Neuronal stem cell (in vitro differentiated cells): ENCODE results near the gene CTNND2.

Source experiments
- DNase-seq: peaks from one replicate; pipeline ENCODE4 v3.0.0-alpha.2; 2013; ENCODE audit warnings: low spot score
- H2AFZ ChIP-seq: one replicate; pipeline ENCODE4 v1.6.1; 2013; ENCODE audit warnings: mild to moderate bottlenecking, low read length, inconsistent platforms
- H2AK5ac ChIP-seq: 2 replicates; pipeline ENCODE4 v1.6.1; 2013; ENCODE audit warnings: low read depth, mild to moderate bottlenecking, inconsistent platforms, low read length, moderate library complexity, mixed read lengths
- H2BK120ac ChIP-seq: 2 replicates; pipeline ENCODE4 v1.6.1; 2013; ENCODE audit warnings: low read depth, mild to moderate bottlenecking, inconsistent platforms, low read length, moderate library complexity, mixed read lengths
- H2BK12ac ChIP-seq: one replicate; pipeline ENCODE4 v1.6.1; 2013; ENCODE audit warnings: low read length, inconsistent platforms
- H2BK15ac ChIP-seq: 2 replicates; pipeline ENCODE4 v1.6.1; 2013; ENCODE audit warnings: mild to moderate bottlenecking, low read length, inconsistent platforms, mixed read lengths
- H2BK5ac ChIP-seq: one replicate; pipeline ENCODE4 v1.6.1; 2013; ENCODE audit warnings: inconsistent platforms, mild to moderate bottlenecking, low read length, moderate library complexity
- H3K14ac ChIP-seq: one replicate; pipeline ENCODE4 v1.6.1; 2013; ENCODE audit warnings: low read length, inconsistent platforms
- H3K18ac ChIP-seq: 2 replicates; pipeline ENCODE4 v1.6.1; 2013; ENCODE audit warnings: low read length, inconsistent platforms
- H3K23ac ChIP-seq: 2 replicates; pipeline ENCODE4 v1.6.1; 2013; ENCODE audit warnings: low read depth, mild to moderate bottlenecking, mixed read lengths, low read length, inconsistent platforms; ENCODE audit not compliant: poor library complexity
- H3K27ac ChIP-seq: replicated peaks from 3 replicates; pipeline ENCODE4 v1.5.1; 2013; ENCODE audit warnings: low read length, inconsistent platforms
- H3K27me3 ChIP-seq, 3 experiments: 2 replicates each; pipeline ENCODE4 v1.6.1; 2013; ENCODE audit warnings: low read length in 3 of 3, mild to moderate bottlenecking in 2 of 3, inconsistent platforms in 1 of 3, low read depth in 1 of 3, mixed read lengths in 1 of 3, moderate library complexity in 1 of 3; ENCODE audit not compliant: control insufficient read depth in 3 of 3, insufficient read depth in 3 of 3
- H3K36me3 ChIP-seq, 2 donors: replicated peaks in 1 of 2; 2 replicates each; pipeline ENCODE4 v1.6.1; 2013; ENCODE audit warnings: low read length in 2 of 2; ENCODE audit not compliant: control insufficient read depth in 2 of 2, insufficient read depth in 2 of 2
- H3K4ac ChIP-seq: 2 replicates; pipeline ENCODE4 v1.6.1; 2013; ENCODE audit warnings: inconsistent platforms, mild to moderate bottlenecking, low read length, moderate library complexity
- H3K4me1 ChIP-seq, 2 donors: 1 replicate in 1 of 2; 2 replicates in 1 of 2; pipeline ENCODE4 v1.6.1; 2013; ENCODE audit warnings: low read length in 2 of 2, low read depth in 1 of 2; ENCODE audit not compliant: control insufficient read depth in 2 of 2, insufficient read depth in 1 of 2
- H3K4me2 ChIP-seq: one replicate; pipeline ENCODE4 v1.6.1; 2013; ENCODE audit warnings: mild to moderate bottlenecking, low read length, inconsistent platforms; ENCODE audit not compliant: insufficient read depth, poor library complexity, severe bottlenecking
- H3K4me3 ChIP-seq, 2 donors: 2 replicates each; pipeline ENCODE4 v1.5.1; 2013; ENCODE audit warnings: low read length in 2 of 2, mild to moderate bottlenecking in 2 of 2, inconsistent platforms in 1 of 2, moderate library complexity in 1 of 2
- H3K79me1 ChIP-seq: one replicate; pipeline ENCODE4 v1.6.1; 2013; ENCODE audit warnings: low read depth, mild to moderate bottlenecking, inconsistent platforms, low read length, moderate library complexity
- H3K9ac ChIP-seq: one replicate; pipeline ENCODE4 v1.6.1; 2013; ENCODE audit warnings: mild to moderate bottlenecking, low read depth, low read length, inconsistent platforms; ENCODE audit not compliant: poor library complexity
- H3K9me3 ChIP-seq, 2 donors: replicated peaks in 1 of 2; 2 replicates each; pipeline versions ENCODE3 to v1.6.1; 2013; ENCODE audit warnings: low read length in 2 of 2, mild to moderate bottlenecking in 2 of 2, inconsistent platforms in 1 of 2, low read depth in 1 of 2, mixed read lengths in 1 of 2, moderate library complexity in 1 of 2; ENCODE audit not compliant: control insufficient read depth in 2 of 2, insufficient read depth in 1 of 2
- H4K8ac ChIP-seq: one replicate; pipeline ENCODE4 v1.6.1; 2013; ENCODE audit warnings: low read depth, mild to moderate bottlenecking, inconsistent platforms, low read length, moderate library complexity
- H4K91ac ChIP-seq: one replicate; pipeline ENCODE4 v1.6.1; 2013; ENCODE audit warnings: low read length, low read depth, mild to moderate bottlenecking, inconsistent platforms; ENCODE audit not compliant: poor library complexity
- WGBS, 2 donors: extraction: QIAGEN DNeasy Blood & Tissue Kit; methylation state at CpG; one replicate each; pipeline ENCODE4 v1.1.7; 2013; ENCODE audit warnings: missing lambda C conversion rate in 2 of 2, mixed read lengths in 1 of 2; ENCODE audit not compliant: insufficient read length in 2 of 2, insufficient replicate concordance in 1 of 2; ENCODE audit errors: extremely low coverage in 2 of 2; 5-methylcytosine and 5-hydroxymethylcytosine counted together

Gene CTNND2

GRCh38 chr5:11177999-11178711, 726.1 kb downstream of the CTNND2 start:
- H3K4ac ChIP-seq = no peak overlapping the region
- no peak overlapping the region for H3K4me2 ChIP-seq
- H3K9ac ChIP-seq = no peak overlapping the region
- no peak overlapping the region for H2BK5ac ChIP-seq
- no peak overlapping the region for H2BK12ac ChIP-seq
- H3K4me1 ChIP-seq = peaks cover 0 to 3% of the 10 kb centered on the region in 2 donors
- H2BK120ac ChIP-seq = no peak overlapping the region
- no peak overlapping the region for H3K27ac ChIP-seq
- H3K27me3 ChIP-seq = peaks cover 0 to 5% (median 0%) of the 10 kb centered on the region in 3 experiments
- H2AK5ac ChIP-seq = no peak overlapping the region
- H2BK15ac ChIP-seq = no peak overlapping the region
- H3K14ac ChIP-seq = no peak overlapping the region
- no CpG with 5 or more reads among the region's 2 CpGs for WGBS, 2 donors
- H3K9me3 ChIP-seq = peaks cover 0 to 8% of the 10 kb centered on the region in 2 donors
- no peak for DNase-seq
- H4K91ac ChIP-seq = no peak overlapping the region
- no peak overlapping the region for H3K23ac ChIP-seq
- no peak overlapping the region for H3K18ac ChIP-seq
- peaks cover 4% of the 10 kb centered on the region for H3K79me1 ChIP-seq
- H3K4me3 ChIP-seq = no peak overlapping the region
- no peak overlapping the region for H2AFZ ChIP-seq
- H4K8ac ChIP-seq = no peak overlapping the region
- H3K36me3 ChIP-seq = peaks cover 0 to 4% of the 10 kb centered on the region in 2 donors

- no CpG with 5 or more reads among the region's 7 CpGs for WGBS, 2 donors
- Histone ChIP-seq H2AFZ (no peak overlapping the region), H4K91ac (no peak overlapping the region), H3K18ac (no peak overlapping the region), H3K4me1 (peaks cover 0 to 3% of the 10 kb centered on the region in 2 donors), H3K36me3 (no peaks in the 10 kb centered on the region), H3K9me3 (no peaks in the 10 kb centered on the region), H3K79me1 (no peaks in the 10 kb centered on the region), H2BK12ac (no peak overlapping the region), H3K4ac (no peak overlapping the region), H2BK5ac (no peak overlapping the region), H3K27ac (no peak overlapping the region), H3K23ac (no peak overlapping the region), H4K8ac (no peak overlapping the region), H3K9ac (no peak overlapping the region), H2BK15ac (no peak overlapping the region), H3K27me3 (no peaks in the 10 kb centered on the region), H2AK5ac (no peak overlapping the region), H3K4me3 (no peak overlapping the region), H3K4me2 (no peak overlapping the region), H3K14ac (no peak overlapping the region), H2BK120ac (no peak overlapping the region)
- DNase-seq = no peak
These were observed 729.7 kb downstream of the CTNND2 start for GRCh38 chr5:11174591-11174990.

GRCh38 chr5:11172484-11172883, 731.8 kb downstream of the CTNND2 start:
- H2BK5ac ChIP-seq = no peak overlapping the region
- no peak overlapping the region for H3K4me3 ChIP-seq
- no peak overlapping the region for H2BK15ac ChIP-seq
- H2BK12ac ChIP-seq = no peak overlapping the region
- H3K18ac ChIP-seq = no peak overlapping the region
- H2BK120ac ChIP-seq = no peak overlapping the region
- peaks cover 0 to 3% of the 10 kb centered on the region in 2 donors for H3K4me1 ChIP-seq
- DNase-seq = no peak
- H4K91ac ChIP-seq = no peak overlapping the region
- H3K9me3 ChIP-seq = no peaks in the 10 kb centered on the region
- no peaks in the 10 kb centered on the region for H3K36me3 ChIP-seq
- H2AK5ac ChIP-seq = no peak overlapping the region
- H4K8ac ChIP-seq = no peak overlapping the region
- H3K27ac ChIP-seq = no peak overlapping the region
- H3K9ac ChIP-seq = no peak overlapping the region
- no peak overlapping the region for H3K23ac ChIP-seq
- H3K27me3 ChIP-seq = no peaks in the 10 kb centered on the region
- no peaks in the 10 kb centered on the region for H3K79me1 ChIP-seq
- H3K4me2 ChIP-seq = no peak overlapping the region
- H2AFZ ChIP-seq = no peak overlapping the region
- H3K4ac ChIP-seq = no peak overlapping the region
- no CpG with 5 or more reads among the region's 5 CpGs for WGBS, 2 donors
- no peak overlapping the region for H3K14ac ChIP-seq

GRCh38 chr5:11171236-11171635, 733.0 kb downstream of the CTNND2 start:
- no peak for DNase-seq
- H3K18ac ChIP-seq = no peak overlapping the region
- no peaks in the 10 kb centered on the region for H3K79me1 ChIP-seq
- H3K4ac ChIP-seq = no peak overlapping the region
- no peak overlapping the region for H3K14ac ChIP-seq
- H4K8ac ChIP-seq = no peak overlapping the region
- H3K4me1 ChIP-seq = peaks cover 0 to 9% of the 10 kb centered on the region in 2 donors
- H3K27me3 ChIP-seq = no peaks in the 10 kb centered on the region
- H3K9ac ChIP-seq = no peak overlapping the region
- no peak overlapping the region for H3K27ac ChIP-seq
- H2BK15ac ChIP-seq = no peak overlapping the region
- H3K4me2 ChIP-seq = no peak overlapping the region
- no peaks in the 10 kb centered on the region for H3K36me3 ChIP-seq
- H3K9me3 ChIP-seq = no peaks in the 10 kb centered on the region
- no peak overlapping the region for H2BK120ac ChIP-seq
- H2BK12ac ChIP-seq = no peak overlapping the region
- no peak overlapping the region for H2BK5ac ChIP-seq
- no peak overlapping the region for H2AK5ac ChIP-seq
- no peak overlapping the region for H4K91ac ChIP-seq
- WGBS, 2 donors = no CpG with 5 or more reads among the region's 1 CpG
- no peak overlapping the region for H2AFZ ChIP-seq
- H3K23ac ChIP-seq = no peak overlapping the region
- no peak overlapping the region for H3K4me3 ChIP-seq
